Activated CD8-positive, alpha-beta memory T cell treated with anti-CD3 and anti-CD28 coated beads for 4 hours (primary cell): Measurements from ENCODE around the gene USP37.

Experiments used
- DNase-seq, 2 donors: peaks; one replicate each; pipeline ENCODE4 v3.0.0-alpha.2; 2020; ENCODE audit warnings: low read depth in 2 of 2

USP37 gene

GRCh38 chr2:218477247-218477646, 90.9 kb downstream of the USP37 start:
- no peak for DNase-seq

- no peak for DNase-seq
These were observed 91.5 kb downstream of the USP37 start for GRCh38 chr2:218476676-218477075.

GRCh38 chr2:218474527-218474926, 93.6 kb downstream of the USP37 start:
- DNase-seq: no peak

GRCh38 chr2:218472988-218473387, 95.2 kb downstream of the USP37 start:
- no peak for DNase-seq

DNA sequence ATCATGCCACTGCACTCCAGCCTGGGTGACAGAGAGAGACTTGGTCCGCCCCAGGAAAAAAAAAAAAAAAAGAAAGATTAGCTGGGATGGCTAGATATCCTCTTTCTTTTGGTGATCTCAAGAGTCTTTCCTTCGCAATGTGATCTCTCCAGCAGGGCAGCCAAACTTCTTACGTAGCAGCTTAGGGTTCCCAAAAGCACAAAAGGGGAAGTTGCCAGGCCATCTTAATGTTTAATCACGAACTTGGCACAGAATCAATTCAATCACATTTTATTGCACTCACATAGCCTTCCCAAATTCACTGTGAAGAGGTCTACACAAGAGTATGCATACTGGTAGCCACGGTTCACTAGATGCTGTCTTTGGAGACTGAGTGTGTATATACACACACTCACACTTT, 96.2 kb downstream of the USP37 start:
- no peak for DNase-seq

DNA sequence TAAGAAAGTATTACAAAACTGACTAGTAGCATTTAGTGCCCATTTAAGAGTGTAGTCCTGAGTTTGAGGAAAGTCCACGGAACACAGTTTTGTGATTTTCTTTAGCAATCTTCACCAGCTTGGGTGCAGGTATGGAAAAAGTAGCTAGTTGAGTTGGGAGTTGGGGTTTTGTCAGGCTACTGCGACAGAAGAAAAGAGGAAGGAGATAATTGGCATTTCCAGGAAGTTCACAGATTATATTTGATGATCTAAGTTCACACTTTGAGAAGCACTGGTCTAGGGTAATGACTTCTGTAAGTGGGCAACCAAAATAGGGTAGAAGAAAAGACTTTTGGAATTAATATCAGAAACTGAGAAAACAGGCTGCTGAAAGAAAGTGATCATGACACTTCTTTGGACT, 97.1 kb downstream of the USP37 start:
- DNase-seq: no peak

- no peak for DNase-seq
These were observed 97.7 kb downstream of the USP37 start for GRCh38 chr2:218470448-218470847.

DNA sequence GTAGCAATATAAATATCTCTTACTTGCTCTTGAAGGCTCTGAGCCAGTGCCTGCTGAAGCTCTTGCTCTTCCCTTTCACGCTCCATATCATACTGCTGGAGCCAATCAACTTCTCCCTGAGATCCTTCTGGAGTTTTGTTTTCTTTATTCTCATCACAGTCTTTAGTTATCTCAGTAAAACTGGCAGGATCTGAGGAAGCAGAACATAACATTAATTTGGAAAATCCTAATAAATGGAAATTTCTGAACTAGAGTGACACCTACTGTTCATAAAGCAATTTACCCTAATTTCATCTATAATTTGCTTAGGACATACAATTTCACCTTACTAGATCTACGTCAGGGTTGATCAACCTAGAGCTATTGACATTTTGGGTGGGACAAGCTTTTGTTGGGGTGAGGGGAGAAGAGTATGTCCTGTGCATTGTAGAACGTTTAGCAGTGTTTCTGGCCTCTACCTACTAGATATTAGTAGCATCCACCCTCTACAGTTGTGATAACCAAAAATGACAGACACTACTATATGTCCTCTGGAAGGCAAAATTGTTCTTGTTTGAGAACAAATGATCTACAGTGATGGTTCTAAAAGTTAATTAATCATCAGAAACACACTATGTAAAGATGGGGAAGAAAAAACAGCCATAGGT, 102.0 kb downstream of the USP37 start:
- DNase-seq: no peak

GRCh38 chr2:218458598-218458997, 109.6 kb downstream of the USP37 start:
- DNase-seq: no peak

GRCh38 chr2:218456849-218457248, 111.3 kb downstream of the USP37 start:
- no peak for DNase-seq

DNA sequence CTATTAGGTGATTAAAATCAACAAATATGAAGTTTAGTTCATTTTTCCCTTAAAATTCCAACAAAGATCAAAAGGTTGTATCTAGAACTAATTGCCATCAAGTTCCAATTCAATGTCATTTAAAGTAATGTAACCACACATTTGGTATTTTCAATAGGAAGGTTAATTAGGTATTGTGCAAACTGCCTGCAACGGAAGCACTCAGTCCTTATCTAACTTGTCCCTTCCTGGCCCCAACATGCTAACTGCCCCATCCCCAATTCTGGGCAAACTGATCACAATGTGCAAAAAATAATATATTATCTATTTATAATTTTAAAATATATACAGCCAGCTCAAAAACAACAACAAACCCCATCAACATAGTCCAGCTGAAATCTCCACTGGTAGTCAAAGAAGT, 116.1 kb downstream of the USP37 start:
- DNase-seq: no peak

DNA sequence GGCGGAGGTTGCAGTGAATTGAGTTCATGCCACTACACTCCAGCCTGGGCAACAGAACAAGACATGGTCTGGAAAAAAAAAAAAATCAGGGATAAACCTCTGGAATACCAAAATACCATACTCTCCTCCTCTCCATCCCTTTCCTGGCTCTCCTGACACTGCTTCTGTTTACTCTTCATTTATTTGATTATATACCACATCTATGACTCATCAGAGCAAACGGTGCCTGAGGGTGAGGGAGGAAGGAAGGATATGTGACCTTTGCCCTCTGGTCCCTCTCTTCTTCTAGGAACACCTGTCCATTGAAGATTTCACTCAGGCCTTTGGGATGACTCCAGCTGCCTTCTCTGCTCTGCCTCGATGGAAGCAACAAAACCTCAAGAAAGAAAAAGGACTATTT, 119.2 kb downstream of the USP37 start:
- DNase-seq: no peak

DNA sequence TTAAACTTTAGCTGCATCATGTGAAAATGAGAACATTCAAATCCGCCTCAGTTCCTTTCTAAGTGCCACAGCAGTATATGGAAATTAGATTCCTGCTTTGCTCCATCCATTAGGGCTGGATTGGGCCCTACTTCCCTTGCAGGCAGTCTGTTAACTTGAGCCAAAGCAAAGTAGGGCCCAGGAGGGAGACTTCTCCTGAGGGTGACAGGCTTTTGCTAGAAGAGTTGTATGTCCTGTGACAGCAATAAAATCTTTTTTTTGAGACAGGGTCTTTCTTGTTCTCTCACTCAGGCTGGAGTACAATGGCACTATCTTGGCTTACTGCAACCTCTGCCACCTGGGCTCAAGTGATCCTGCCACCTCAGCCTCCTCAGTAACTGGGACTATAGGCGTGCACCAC, 121.1 kb downstream of the USP37 start:
- no peak for DNase-seq

GRCh38 chr2:218446547-218446946, 121.6 kb downstream of the USP37 start:
- DNase-seq: no peak

- no peak for DNase-seq
These were observed 122.5 kb downstream of the USP37 start for GRCh38 chr2:218445602-218446001.

DNA sequence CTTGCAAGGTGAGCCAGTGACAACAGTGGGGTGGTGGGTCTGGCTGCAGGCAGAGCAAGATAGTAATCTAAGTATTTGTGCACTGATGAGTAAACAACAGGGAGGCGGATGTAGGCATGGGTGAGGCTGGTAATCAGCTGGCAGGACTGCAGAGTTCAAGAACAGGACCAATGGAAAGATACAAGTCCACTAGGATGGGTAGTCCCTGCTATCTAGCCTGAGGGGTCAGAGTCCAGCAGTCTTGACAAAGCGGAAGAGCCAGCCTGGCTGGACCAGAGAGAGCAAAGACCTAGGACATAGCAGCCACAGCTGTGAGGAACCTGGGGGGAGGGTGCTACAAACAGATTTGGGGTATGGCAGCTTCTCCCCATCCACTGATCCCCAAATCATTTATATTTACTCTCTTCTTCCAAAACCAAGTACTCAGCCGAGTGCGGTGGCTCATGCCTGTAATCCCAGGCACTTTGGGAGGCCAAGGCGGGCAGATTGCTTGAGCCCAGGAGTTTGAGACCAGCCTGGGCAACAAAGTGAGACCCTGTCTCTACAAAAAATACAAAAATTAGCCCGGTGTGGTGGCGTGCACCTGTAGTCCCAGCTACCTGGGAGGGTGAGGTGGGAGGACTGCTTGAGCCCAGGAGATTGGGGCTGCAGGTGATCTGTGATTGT, 123.3 kb downstream of the USP37 start:
- no peak for DNase-seq

DNA sequence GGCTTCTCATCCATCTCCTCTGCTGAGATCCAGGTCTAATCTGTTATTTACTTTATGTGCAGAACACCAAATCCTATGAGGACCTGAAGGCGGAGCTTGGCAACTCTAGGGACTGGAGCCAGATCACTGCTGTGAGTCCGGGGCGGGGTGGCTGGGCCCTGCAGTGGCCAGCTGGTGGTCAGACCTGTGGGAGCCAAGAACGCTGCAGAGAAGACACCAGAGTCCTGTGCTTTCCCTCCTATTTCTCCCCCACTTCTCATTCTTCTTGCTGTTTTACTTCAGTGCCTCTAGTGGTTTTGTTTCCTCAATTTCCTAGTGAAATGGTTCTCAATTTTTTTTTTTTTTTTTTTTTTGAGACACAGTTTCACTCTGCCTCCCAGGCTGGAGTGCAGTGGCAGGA, 129.6 kb downstream of the USP37 start:
- no peak for DNase-seq

DNA sequence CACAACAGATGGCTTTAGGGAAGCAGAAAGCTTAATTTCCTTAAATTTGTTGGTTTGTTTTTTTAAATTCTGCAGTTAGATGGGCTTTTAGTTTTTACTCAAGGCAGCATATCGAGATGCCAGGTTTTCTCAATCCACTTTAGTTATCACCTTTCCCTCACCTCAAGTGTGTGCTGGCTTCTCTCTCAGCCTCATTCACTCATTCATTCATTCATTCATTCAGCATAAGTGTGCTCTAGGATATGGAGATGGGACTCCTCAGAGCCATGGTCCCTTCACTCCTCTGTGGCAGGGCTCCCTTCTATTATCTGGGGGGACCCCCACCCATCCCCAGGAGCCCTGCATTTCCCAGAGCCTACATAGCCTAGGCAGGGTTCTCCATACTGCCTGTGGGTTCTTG, 130.2 kb downstream of the USP37 start:
- no peak for DNase-seq

GRCh38 chr2:218436992-218437391, 131.2 kb downstream of the USP37 start:
- no peak for DNase-seq

DNA sequence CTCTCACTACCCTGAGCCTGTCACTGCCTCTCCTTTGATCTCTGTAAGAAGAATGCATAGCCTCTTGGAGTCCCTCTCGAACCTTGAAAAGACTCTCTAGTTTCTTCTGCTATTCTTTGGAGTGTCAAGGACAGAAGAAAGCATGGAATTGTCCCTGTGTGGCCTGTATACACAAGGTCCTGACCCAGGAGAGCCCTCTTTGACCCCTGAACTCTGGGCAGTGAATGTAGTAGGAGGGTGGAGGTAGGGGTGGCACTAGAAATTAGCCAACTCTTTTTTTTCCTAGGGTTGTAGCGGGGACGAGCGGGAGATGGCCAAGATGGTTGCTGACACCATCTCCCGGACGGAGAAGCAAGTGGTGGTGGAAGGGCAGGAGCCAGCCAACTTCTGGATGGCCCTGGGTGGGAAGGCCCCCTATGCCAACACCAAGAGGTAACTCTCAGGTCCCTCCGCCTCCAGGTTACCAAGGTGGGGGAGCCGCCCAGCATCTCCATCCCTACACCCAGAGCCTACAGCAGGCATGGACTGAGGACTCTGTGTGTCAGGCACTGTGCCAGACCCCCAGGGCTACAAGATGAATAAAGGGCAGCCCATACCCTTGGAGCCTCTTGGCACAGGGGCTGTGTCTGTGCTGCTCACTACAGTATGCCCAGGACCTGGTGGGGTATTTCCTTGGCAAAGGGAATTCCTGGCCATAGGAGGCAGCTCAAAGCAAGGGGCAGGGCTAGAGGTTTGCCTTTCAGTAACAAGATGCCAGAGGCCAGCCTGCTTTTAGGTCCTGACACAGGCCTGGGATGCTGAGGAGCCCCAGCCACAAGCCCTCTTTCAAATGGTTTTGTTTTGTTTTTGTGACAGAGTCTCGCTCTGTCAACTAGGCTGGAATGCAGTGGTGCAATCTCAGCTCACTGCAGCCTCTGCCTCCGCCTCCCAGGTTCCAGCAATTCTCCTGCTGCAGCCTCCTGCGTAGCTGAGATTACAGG, 132.9 kb downstream of the USP37 start:
- DNase-seq: no peak

- no peak for DNase-seq
These were observed 133.7 kb downstream of the USP37 start for GRCh38 chr2:218434456-218434855.

DNA sequence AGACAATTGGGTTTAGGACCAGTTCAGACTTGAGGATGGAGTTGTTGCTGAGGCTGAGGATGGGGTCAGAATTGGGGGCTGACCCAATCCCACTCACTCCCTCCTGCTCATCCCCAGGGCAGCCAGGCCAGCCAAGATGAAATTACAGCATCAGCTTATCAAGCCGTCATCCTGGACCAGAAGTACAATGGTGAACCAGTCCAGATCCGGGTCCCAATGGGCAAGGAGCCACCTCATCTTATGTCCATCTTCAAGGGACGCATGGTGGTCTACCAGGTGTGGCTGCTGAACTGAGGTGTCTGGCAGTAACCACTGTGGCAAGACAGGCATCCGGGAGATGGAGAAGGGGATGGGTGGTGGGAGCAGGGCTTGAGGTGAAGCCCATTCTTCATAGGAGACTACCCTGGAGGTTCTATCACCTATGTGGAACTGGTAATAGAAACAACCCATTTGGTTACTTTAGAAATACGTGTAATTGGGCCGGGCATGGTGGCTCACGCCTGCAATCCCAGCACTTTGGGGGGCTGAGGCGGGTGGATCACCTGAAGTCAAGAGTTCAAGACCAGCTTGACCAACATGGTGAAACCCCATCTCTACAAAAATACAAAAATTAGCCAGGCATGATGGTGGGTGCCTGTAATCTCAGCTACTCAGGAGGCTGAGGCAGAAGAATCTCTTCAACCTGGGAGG, 135.3 kb downstream of the USP37 start:
- no peak for DNase-seq
